HepG2 (cell line): ENCODE results near the gene TUBB. TPM values are rescaled to one million over a fixed set of nuclear protein-coding genes. Genes with fewer than 3 reads are reported as not detected.

Experiments used
- HIC2 ChIP-seq: sonication (generic); formaldehyde crosslinking; IDR thresholded peaks from 2 replicates; pipeline ENCODE4 v1.9.0; 2022; ENCODE audit warnings: low read depth, missing genetic modification reagents
- MEIS1 ChIP-seq: sonication (generic); formaldehyde crosslinking; IDR thresholded peaks from 2 replicates; pipeline ENCODE4 v1.9.0; 2021; ENCODE audit warnings: mild to moderate bottlenecking, missing genetic modification reagents, moderate library complexity, borderline replicate concordance
- PBX3 ChIP-seq: sonication (generic); formaldehyde crosslinking; IDR thresholded peaks from 2 replicates; pipeline ENCODE4 v1.8.1; 2023; ENCODE audit warnings: missing genetic modification reagents, inconsistent platforms, borderline replicate concordance
- TEF ChIP-seq: sonication (generic); formaldehyde crosslinking; IDR thresholded peaks from 2 replicates; pipeline ENCODE4 v1.5.0; 2020; ENCODE audit warnings: missing genetic modification reagents
- TRIM22 ChIP-seq: fragments of 450-650 bp; IDR thresholded peaks from 2 replicates; pipeline ENCODE4 v1.6.1; 2017
- ZKSCAN5 ChIP-seq: sonication (generic); formaldehyde crosslinking; IDR thresholded peaks from 2 replicates; pipeline ENCODE4 v1.5.1; 2020; ENCODE audit warnings: mild to moderate bottlenecking, missing genetic modification reagents
- ZNF121 ChIP-seq: sonication (generic); formaldehyde crosslinking; IDR thresholded peaks from 2 replicates; pipeline ENCODE4 v1.5.0; 2020; ENCODE audit warnings: mild to moderate bottlenecking, missing genetic modification reagents
- ZNF256 ChIP-seq: sonication (generic); formaldehyde crosslinking; conservative IDR thresholded peaks from 2 replicates; pipeline ENCODE4 v1.4.0; 2020; ENCODE audit warnings: missing genetic modification reagents
- ZNF362 ChIP-seq: sonication (generic); formaldehyde crosslinking; IDR thresholded peaks from 2 replicates; pipeline ENCODE4 v1.4.0; 2020; ENCODE audit warnings: missing genetic modification reagents, mild to moderate bottlenecking, borderline replicate concordance
- ZNF576 ChIP-seq: sonication (generic); formaldehyde crosslinking; IDR thresholded peaks from 2 replicates; pipeline ENCODE4 v1.4.0; 2020; ENCODE audit warnings: mild to moderate bottlenecking, missing genetic modification reagents
- ZNF687 ChIP-seq: sonication (generic); formaldehyde crosslinking; IDR thresholded peaks from 2 replicates; pipeline ENCODE4 v1.5.1; 2020; ENCODE audit warnings: mild to moderate bottlenecking, missing genetic modification reagents, moderate library complexity
- ZNF710 ChIP-seq: sonication (generic); formaldehyde crosslinking; IDR thresholded peaks from 2 replicates; pipeline ENCODE4 v1.5.0; 2020; ENCODE audit warnings: mild to moderate bottlenecking, missing genetic modification reagents, borderline replicate concordance
- ZNF777 ChIP-seq: sonication (generic); formaldehyde crosslinking; IDR thresholded peaks from 2 replicates; pipeline ENCODE4 v1.4.0; 2020; ENCODE audit warnings: missing genetic modification reagents
- polyA plus RNA-seq, 8 experiments: library from polyadenylated mRNA; depleted of rRNA in 3 of 8; stranded (reverse) in 7 of 8; unstranded in 1 of 8; fragments of >200 nt; fragmentation: Illumina TruSeq in 4 of 8; extraction: Trizol in 4 of 8; gene quantifications; 2 replicates each; pipeline versions ENCODE4 v1.2.1 to v1.2.3, GENCODE V29; 2011 to 2016; ENCODE audit warnings: low read depth in 4 of 8, missing spikeins in 1 of 8, mixed read lengths in 1 of 8; ENCODE audit not compliant: insufficient read depth in 1 of 8
- total RNA-seq, 5 experiments: library from RNA; depleted of rRNA; stranded (reverse); fragments of >200 nt; fragmentation: Illumina TruSeq; extraction: Trizol; gene quantifications; 2 replicates each; pipeline ENCODE4 v1.2.3, GENCODE V29; 2016; ENCODE audit warnings: low read depth in 1 of 5

TUBB gene
- total and polyA plus RNA-seq, 2 of the 13 experiments (the other 11 are each of a cell fraction or from before 2014, with no cell fraction given), result 911 to 1,163 TPM

GRCh38 chr6:30721198-30722024 lies 1.3 kb downstream of the TUBB start (continued):
- no peak for TF ChIP-seq HIC2 (CRISPR knock-in tag)
- TF ChIP-seq MEIS1 (CRISPR knock-in tag), result no peak
- peak; percentile 40; the same call in 1 of the 2 replicates for TF ChIP-seq ZNF256 (CRISPR knock-in tag)
- TF ChIP-seq ZNF121 (CRISPR knock-in tag), result peak; percentile 48; the same call in 1 of the 2 replicates
- TF ChIP-seq ZNF362 (CRISPR knock-in tag), result peak; percentile 90
- peak; percentile 26; the same call in 1 of the 2 replicates for TF ChIP-seq ZNF777 (CRISPR knock-in tag)
- TF ChIP-seq ZNF687 (CRISPR knock-in tag), result peak; percentile 86
- no peak for TF ChIP-seq TEF
- no peak for TF ChIP-seq PBX3
- 0 out of 2 replicates have a peak, but pooled peaks have one; percentile 55 for TF ChIP-seq ZNF710 (CRISPR knock-in tag)
- no peak for TF ChIP-seq TRIM22
- no peak for TF ChIP-seq ZKSCAN5 (CRISPR knock-in tag)
- TF ChIP-seq ZNF576 (CRISPR knock-in tag), result no peak; the same call in 1 of the 2 replicates
